ENCODE results near the gene GARIN5B.

GARIN5B gene

GRCh38 chr19:55346725-55347441 is 16.2 kb downstream of the GARIN5B start:
- Histone ChIP-seq H3K4me2 (ENCODE audit: low read length) (no peak overlapping the region), H3K27ac (no peak overlapping the region), H3K27me3 (ENCODE audit: control insufficient read depth, insufficient read depth, low read length) (no peaks in the 10 kb centered on the region), H3K4me3 (ENCODE audit: low read depth, low read length) (no peak overlapping the region), H2AFZ (no peak overlapping the region), H3K9me3 (ENCODE audit: control insufficient read depth, low read length) (no peaks in the 10 kb centered on the region), H3K79me2 (no peaks in the 10 kb centered on the region), H3K36me3 (ENCODE audit: control insufficient read depth, insufficient read depth, low read length) (no peaks in the 10 kb centered on the region), H3K4me1 (no peaks in the 10 kb centered on the region), H3K9ac (no peak overlapping the region)
- TF ChIP-seq, protein P1, sequence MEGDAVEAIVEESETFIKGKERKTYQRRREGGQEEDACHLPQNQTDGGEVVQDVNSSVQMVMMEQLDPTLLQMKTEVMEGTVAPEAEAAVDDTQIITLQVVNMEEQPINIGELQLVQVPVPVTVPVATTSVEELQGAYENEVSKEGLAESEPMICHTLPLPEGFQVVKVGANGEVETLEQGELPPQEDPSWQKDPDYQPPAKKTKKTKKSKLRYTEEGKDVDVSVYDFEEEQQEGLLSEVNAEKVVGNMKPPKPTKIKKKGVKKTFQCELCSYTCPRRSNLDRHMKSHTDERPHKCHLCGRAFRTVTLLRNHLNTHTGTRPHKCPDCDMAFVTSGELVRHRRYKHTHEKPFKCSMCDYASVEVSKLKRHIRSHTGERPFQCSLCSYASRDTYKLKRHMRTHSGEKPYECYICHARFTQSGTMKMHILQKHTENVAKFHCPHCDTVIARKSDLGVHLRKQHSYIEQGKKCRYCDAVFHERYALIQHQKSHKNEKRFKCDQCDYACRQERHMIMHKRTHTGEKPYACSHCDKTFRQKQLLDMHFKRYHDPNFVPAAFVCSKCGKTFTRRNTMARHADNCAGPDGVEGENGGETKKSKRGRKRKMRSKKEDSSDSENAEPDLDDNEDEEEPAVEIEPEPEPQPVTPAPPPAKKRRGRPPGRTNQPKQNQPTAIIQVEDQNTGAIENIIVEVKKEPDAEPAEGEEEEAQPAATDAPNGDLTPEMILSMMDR (IDR thresholded peaks at IDR 0.05), result no peak

GRCh38 chr19:55345818-55346724 is 17.0 kb downstream of the GARIN5B start:
- Histone ChIP-seq H3K4me3 (ENCODE audit: low read depth, low read length) (no peak overlapping the region), H3K27ac (no peak overlapping the region), H3K36me3 (ENCODE audit: control insufficient read depth, insufficient read depth, low read length) (no peaks in the 10 kb centered on the region), H3K9me3 (ENCODE audit: control insufficient read depth, low read length) (no peaks in the 10 kb centered on the region), H3K27me3 (ENCODE audit: control insufficient read depth, insufficient read depth, low read length) (no peaks in the 10 kb centered on the region), H3K4me1 (no peaks in the 10 kb centered on the region), H2AFZ (no peak overlapping the region), H3K79me2 (no peaks in the 10 kb centered on the region), H3K9ac (no peak overlapping the region), H3K4me2 (ENCODE audit: low read length) (no peak overlapping the region)
- TF ChIP-seq, protein P1 (IDR thresholded peaks at IDR 0.05), result no peak

GRCh38 chr19:55345101-55345817 is 17.8 kb downstream of the GARIN5B start:
- no peak overlapping the region for H3K9ac ChIP-seq
- H3K36me3 ChIP-seq (ENCODE audit: control insufficient read depth, insufficient read depth, low read length), result no peaks in the 10 kb centered on the region
- no peak overlapping the region for H3K4me3 ChIP-seq (ENCODE audit: low read depth, low read length)
- TF ChIP-seq, protein P1 (IDR thresholded peaks at IDR 0.05), result no peak
- no peak overlapping the region for H2AFZ ChIP-seq
- H3K27me3 ChIP-seq (ENCODE audit: control insufficient read depth, insufficient read depth, low read length), result no peaks in the 10 kb centered on the region
- peaks cover 3% of the 10 kb centered on the region for H3K79me2 ChIP-seq
- no peaks in the 10 kb centered on the region for H3K9me3 ChIP-seq (ENCODE audit: control insufficient read depth, low read length)
- H3K27ac ChIP-seq, result no peak overlapping the region
- no peaks in the 10 kb centered on the region for H3K4me1 ChIP-seq
- no peak overlapping the region for H3K4me2 ChIP-seq (ENCODE audit: low read length)

DNA sequence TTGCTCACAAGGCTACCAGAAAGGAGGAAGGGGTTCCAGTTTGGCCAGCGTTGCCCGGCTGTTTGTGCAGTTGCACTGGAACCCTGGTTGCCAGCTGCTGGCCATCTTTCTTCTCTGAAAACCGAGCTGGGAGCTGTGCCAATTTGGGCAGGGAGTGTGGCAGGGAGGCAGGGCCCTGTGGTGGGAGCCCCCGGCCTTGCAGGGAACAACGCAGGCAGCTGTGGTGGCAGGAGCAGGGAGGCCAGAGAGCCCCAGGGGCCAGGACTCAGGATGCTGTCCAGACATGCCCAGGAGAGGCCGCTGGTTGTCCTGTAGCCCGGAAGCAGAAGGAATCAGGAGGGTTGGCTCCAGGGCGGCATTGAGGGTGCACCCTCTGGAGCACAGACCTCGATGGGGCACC is 18.6 kb downstream of the GARIN5B start:
- no peaks in the 10 kb centered on the region for H3K36me3 ChIP-seq (ENCODE audit: control insufficient read depth, insufficient read depth, low read length)
- no peak overlapping the region for H3K27ac ChIP-seq
- no peaks in the 10 kb centered on the region for H3K27me3 ChIP-seq (ENCODE audit: control insufficient read depth, insufficient read depth, low read length)
- no peak overlapping the region for H3K4me2 ChIP-seq (ENCODE audit: low read length)
- H3K4me1 ChIP-seq, result no peaks in the 10 kb centered on the region
- peaks cover 4% of the 10 kb centered on the region for H3K79me2 ChIP-seq
- no peak overlapping the region for H3K4me3 ChIP-seq (ENCODE audit: low read depth, low read length)
- H3K9ac ChIP-seq, result no peak overlapping the region
- TF ChIP-seq, protein P1 (IDR thresholded peaks at IDR 0.05), result no peak
- H2AFZ ChIP-seq, result no peak overlapping the region
- no peaks in the 10 kb centered on the region for H3K9me3 ChIP-seq (ENCODE audit: control insufficient read depth, low read length)
